K562 (cell line): ENCODE results near the gene SLC12A6. TPM values are rescaled to one million over a fixed set of nuclear protein-coding genes. Genes with fewer than 3 reads are reported as not detected.

Experiments used
- ERF ChIP-seq: fragments of 450-650 bp; formaldehyde crosslinking; IDR thresholded peaks from 2 replicates; pipeline ENCODE4 v1.4.0; 2020; ENCODE audit warnings: mild to moderate bottlenecking, mixed read lengths
- MTA3 ChIP-seq: fragments of 450-650 bp; formaldehyde crosslinking; IDR thresholded peaks from 2 replicates; pipeline ENCODE4 v1.6.1; 2017; ENCODE audit warnings: mild to moderate bottlenecking, borderline replicate concordance
- MXI1 ChIP-seq: IDR thresholded peaks from 2 replicates; pipeline ENCODE4 v1.6.1; 2011; ENCODE audit warnings: low read depth, mild to moderate bottlenecking, improper control_type of control experiment, low read length
- NFXL1 ChIP-seq: fragments of 450-650 bp; formaldehyde crosslinking; IDR thresholded peaks from 2 replicates; pipeline ENCODE4 v1.4.0; 2021; ENCODE audit warnings: mild to moderate bottlenecking
- POLR3A ChIP-seq: IDR thresholded peaks from 2 replicates; pipeline ENCODE4 v1.6.1; 2011; ENCODE audit warnings: borderline replicate concordance, mild to moderate bottlenecking, moderate library complexity; ENCODE audit not compliant: insufficient read length, insufficient read depth; ENCODE audit errors: extremely low read depth
- RBM14 ChIP-seq: fragments of 200-400 bp; formaldehyde crosslinking; IDR thresholded peaks from 2 replicates; pipeline ENCODE4 v1.6.1; 2018; ENCODE audit warnings: low read depth, mild to moderate bottlenecking, low read length, moderate library complexity, borderline replicate concordance; ENCODE audit not compliant: insufficient read depth
- SP1 ChIP-seq: sonication (generic); formaldehyde crosslinking; IDR thresholded peaks from 2 replicates; pipeline ENCODE4 v1.8.1; 2022; ENCODE audit warnings: mild to moderate bottlenecking, missing genetic modification reagents
- polyA plus RNA-seq, 8 experiments: library from polyadenylated mRNA; depleted of rRNA in 4 of 8; stranded (reverse) in 5 of 8; unstranded in 3 of 8; fragments of >200 nt; fragmentation: Nextera tagmentation in 2 of 8; fragmentation: Illumina TruSeq in 1 of 8; extraction: Ambion mirVana in 2 of 8; extraction: Trizol in 1 of 8; gene quantifications; 2 replicates each; pipeline versions ENCODE4 v1.2.1 to v1.2.3, GENCODE V29; 2011 to 2014; ENCODE audit warnings: inconsistent platforms in 1 of 8, missing spikeins in 1 of 8
- total RNA-seq, 7 experiments: library from RNA; depleted of rRNA in 6 of 7; stranded (reverse); fragments of >200 nt in 6 of 7; fragmentation: Illumina TruSeq in 2 of 7; extraction: Trizol in 2 of 7; gene quantifications; 2 replicates each; pipeline versions ENCODE4 v1.2.1 to v1.2.3, GENCODE V29; 2011 to 2021; ENCODE audit warnings: low replicate concordance in 1 of 7
- TF ChIP-seq, protein P1 (sequence below), 3 experiments: fragments of 200-800 bp in 1 of 3; fragments of 250-450 bp in 1 of 3; fragments of 450-650 bp in 1 of 3; sonication (Bioruptor Pico) in 1 of 3; sonication (Bioruptor generic) in 1 of 3; formaldehyde crosslinking in 1 of 3; IDR thresholded peaks; 2 replicates each; pipeline versions ENCODE4 v1.6.1 to v1.8.0; 2016 to 2022; ENCODE audit warnings: mild to moderate bottlenecking in 2 of 3, missing genetic modification characterization in 2 of 3, missing compliant biosample characterization in 1 of 3, moderate library complexity in 1 of 3
- TF ChIP-seq, protein P2 (sequence below): fragments of 250-450 bp; sonication (Bioruptor Pico); IDR thresholded peaks from 2 replicates; pipeline ENCODE4 v1.4.0; 2020
- TF ChIP-seq, protein P3 (sequence below): fragments of 250-450 bp; sonication (Bioruptor Pico); IDR thresholded peaks from 2 replicates; pipeline ENCODE4 v1.8.0; 2022; ENCODE audit warnings: inconsistent platforms
- TF ChIP-seq, protein P4 (sequence below): fragments of 250-450 bp; sonication (Bioruptor Pico); IDR thresholded peaks from 2 replicates; pipeline ENCODE4 v1.4.0; 2020; ENCODE audit warnings: borderline replicate concordance

Gene SLC12A6
- total and polyA plus RNA-seq, 9 of the 15 experiments (the other 6 are each of a cell fraction or from before 2014, with no cell fraction given) = 1.4 to 16.4 (median 6.7) TPM

DNA sequence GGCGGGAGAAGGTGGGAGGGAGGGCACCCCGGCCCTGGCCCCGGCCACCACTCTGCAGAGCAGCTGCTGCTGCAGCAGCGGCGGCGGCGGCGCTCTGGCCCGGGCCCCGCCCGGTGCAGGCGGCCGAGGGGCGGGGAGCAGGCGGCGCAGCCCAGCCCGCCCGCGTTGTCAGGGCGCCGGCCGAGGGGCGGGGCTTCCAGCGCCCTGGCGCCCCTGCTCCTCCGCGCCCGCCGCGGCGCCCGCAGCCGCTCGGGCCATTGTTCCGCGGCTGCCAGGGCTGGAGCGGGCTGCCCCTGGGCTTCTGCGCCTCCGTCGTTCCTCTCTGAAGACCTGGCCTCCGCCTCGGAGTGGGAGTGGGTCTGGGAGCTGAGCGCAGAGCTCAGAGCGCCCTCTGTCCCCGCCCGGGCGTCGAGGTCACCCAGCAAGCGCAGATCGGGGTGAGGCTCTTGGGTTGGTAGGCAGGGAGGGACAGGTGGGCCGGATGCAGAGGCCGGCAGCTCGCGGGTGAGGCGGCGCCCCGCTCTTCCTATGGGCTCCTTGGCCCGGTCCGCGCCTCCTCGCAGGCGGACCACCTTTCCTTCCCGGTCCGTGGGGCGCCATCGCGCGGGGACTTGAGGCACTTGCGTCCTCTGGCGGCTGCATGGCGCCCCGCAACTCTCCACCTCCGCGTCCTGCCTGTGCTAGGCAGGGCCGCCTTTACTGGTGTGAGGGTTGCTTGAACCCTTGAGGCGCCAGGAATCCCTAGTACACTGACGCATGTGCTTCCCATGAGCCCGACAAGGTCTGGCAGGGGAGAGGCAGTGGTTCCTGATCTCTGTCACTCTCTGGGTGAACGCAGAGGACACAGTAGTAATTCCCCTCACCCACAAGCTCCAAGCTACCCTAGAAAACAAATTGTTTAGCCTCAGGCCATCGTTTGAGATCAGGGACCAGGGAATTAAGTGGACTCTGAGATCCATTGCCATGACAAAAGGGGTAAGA is 29.8 kb upstream of the SLC12A6 start, which contains the start of gene LPCAT4 (continued):
- TF ChIP-seq NFXL1 (CRISPR knock-in tag) (no peak), MXI1 (peak; percentile 13; the same call in 1 of the 2 replicates), MTA3 (peak; percentile 81; the same call in 1 of the 2 replicates), ERF (CRISPR knock-in tag) (0 out of 2 replicates have a peak, but pooled peaks have one; percentile 56), SP1 (CRISPR knock-in tag) (peak; percentile 71), RBM14 (0 out of 2 replicates have a peak, but pooled peaks have one; percentile 62), POLR3A (no peak)
- TF ChIP-seq, protein P1, sequence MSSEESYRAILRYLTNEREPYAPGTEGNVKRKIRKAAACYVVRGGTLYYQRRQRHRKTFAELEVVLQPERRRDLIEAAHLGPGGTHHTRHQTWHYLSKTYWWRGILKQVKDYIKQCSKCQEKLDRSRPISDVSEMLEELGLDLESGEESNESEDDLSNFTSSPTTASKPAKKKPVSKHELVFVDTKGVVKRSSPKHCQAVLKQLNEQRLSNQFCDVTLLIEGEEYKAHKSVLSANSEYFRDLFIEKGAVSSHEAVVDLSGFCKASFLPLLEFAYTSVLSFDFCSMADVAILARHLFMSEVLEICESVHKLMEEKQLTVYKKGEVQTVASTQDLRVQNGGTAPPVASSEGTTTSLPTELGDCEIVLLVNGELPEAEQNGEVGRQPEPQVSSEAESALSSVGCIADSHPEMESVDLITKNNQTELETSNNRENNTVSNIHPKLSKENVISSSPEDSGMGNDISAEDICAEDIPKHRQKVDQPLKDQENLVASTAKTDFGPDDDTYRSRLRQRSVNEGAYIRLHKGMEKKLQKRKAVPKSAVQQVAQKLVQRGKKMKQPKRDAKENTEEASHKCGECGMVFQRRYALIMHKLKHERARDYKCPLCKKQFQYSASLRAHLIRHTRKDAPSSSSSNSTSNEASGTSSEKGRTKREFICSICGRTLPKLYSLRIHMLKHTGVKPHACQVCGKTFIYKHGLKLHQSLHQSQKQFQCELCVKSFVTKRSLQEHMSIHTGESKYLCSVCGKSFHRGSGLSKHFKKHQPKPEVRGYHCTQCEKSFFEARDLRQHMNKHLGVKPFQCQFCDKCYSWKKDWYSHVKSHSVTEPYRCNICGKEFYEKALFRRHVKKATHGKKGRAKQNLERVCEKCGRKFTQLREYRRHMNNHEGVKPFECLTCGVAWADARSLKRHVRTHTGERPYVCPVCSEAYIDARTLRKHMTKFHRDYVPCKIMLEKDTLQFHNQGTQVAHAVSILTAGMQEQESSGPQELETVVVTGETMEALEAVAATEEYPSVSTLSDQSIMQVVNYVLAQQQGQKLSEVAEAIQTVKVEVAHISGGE (CRISPR knock-in tag; IDR thresholded peaks at IDR 0.05) = peak in 1 of 3 experiments; percentile 46; a peak in 1 of 6 replicates
- TF ChIP-seq, protein P2, sequence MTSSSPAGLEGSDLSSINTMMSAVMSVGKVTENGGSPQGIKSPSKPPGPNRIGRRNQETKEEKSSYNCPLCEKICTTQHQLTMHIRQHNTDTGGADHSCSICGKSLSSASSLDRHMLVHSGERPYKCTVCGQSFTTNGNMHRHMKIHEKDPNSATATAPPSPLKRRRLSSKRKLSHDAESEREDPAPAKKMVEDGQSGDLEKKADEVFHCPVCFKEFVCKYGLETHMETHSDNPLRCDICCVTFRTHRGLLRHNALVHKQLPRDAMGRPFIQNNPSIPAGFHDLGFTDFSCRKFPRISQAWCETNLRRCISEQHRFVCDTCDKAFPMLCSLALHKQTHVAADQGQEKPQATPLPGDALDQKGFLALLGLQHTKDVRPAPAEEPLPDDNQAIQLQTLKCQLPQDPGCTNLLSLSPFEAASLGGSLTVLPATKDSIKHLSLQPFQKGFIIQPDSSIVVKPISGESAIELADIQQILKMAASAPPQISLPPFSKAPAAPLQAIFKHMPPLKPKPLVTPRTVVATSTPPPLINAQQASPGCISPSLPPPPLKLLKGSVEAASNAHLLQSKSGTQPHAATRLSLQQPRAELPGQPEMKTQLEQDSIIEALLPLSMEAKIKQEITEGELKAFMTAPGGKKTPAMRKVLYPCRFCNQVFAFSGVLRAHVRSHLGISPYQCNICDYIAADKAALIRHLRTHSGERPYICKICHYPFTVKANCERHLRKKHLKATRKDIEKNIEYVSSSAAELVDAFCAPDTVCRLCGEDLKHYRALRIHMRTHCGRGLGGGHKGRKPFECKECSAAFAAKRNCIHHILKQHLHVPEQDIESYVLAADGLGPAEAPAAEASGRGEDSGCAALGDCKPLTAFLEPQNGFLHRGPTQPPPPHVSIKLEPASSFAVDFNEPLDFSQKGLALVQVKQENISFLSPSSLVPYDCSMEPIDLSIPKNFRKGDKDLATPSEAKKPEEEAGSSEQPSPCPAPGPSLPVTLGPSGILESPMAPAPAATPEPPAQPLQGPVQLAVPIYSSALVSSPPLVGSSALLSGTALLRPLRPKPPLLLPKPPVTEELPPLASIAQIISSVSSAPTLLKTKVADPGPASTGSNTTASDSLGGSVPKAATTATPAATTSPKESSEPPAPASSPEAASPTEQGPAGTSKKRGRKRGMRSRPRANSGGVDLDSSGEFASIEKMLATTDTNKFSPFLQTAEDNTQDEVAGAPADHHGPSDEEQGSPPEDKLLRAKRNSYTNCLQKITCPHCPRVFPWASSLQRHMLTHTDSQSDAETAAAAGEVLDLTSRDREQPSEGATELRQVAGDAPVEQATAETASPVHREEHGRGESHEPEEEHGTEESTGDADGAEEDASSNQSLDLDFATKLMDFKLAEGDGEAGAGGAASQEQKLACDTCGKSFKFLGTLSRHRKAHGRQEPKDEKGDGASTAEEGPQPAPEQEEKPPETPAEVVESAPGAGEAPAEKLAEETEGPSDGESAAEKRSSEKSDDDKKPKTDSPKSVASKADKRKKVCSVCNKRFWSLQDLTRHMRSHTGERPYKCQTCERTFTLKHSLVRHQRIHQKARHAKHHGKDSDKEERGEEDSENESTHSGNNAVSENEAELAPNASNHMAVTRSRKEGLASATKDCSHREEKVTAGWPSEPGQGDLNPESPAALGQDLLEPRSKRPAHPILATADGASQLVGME (CRISPR knock-in tag) = peak; percentile 88
- TF ChIP-seq, protein P3, sequence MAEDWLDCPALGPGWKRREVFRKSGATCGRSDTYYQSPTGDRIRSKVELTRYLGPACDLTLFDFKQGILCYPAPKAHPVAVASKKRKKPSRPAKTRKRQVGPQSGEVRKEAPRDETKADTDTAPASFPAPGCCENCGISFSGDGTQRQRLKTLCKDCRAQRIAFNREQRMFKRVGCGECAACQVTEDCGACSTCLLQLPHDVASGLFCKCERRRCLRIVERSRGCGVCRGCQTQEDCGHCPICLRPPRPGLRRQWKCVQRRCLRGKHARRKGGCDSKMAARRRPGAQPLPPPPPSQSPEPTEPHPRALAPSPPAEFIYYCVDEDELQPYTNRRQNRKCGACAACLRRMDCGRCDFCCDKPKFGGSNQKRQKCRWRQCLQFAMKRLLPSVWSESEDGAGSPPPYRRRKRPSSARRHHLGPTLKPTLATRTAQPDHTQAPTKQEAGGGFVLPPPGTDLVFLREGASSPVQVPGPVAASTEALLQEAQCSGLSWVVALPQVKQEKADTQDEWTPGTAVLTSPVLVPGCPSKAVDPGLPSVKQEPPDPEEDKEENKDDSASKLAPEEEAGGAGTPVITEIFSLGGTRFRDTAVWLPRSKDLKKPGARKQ (CRISPR knock-in tag) = no peak
- TF ChIP-seq, protein P4, sequence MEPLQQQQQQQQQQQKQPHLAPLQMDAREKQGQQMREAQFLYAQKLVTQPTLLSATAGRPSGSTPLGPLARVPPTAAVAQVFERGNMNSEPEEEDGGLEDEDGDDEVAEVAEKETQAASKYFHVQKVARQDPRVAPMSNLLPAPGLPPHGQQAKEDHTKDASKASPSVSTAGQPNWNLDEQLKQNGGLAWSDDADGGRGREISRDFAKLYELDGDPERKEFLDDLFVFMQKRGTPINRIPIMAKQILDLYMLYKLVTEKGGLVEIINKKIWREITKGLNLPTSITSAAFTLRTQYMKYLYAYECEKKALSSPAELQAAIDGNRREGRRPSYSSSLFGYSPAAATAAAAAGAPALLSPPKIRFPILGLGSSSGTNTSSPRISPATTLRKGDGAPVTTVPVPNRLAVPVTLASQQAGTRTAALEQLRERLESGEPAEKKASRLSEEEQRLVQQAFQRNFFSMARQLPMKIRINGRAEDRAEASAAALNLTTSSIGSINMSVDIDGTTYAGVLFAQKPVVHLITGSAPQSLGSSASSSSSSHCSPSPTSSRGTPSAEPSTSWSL (CRISPR knock-in tag) = no peak
